ENCODE measurements around the gene MRPS5.

DNA sequence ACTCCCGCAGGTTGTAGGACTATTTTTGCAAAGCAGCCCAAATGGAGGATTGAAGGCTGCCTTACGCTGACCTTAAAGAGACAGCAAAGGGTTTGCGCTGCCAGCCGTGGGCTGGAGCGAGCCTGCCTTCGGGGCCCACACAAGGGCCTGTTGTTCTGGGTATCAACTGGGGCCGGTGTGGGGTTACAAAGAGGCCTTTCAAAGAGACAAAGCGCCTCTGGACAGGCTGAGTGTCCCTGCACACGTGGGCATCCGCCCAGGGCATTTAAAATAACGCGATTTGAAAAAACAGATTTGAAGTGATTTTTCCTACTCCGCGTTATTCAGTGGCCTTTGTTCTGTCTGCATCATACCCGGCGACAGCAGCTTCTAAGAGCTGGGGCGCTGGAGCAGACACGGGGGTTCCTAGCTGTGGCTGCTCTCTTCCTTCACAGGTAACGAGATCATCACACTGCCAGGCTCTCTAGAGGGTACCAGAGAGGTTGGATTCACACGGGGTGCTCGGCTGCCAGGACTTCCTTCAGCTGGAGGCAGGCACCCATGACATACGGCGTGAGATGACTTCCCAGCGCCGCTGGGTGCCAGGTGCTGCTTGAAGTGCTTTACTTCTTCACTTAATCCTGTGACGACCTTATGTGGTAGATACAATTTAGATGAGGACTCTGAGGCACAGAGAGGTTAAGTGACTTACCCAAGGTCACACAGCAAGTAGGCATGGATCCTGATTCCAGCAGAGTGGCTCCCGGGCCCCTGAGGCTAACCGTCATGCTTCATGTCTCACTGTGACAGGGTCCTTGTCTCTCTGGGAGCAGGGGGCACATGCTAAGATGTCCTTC, 63.9 kb downstream of the MRPS5 start:
- TF ChIP-seq, protein P1, sequence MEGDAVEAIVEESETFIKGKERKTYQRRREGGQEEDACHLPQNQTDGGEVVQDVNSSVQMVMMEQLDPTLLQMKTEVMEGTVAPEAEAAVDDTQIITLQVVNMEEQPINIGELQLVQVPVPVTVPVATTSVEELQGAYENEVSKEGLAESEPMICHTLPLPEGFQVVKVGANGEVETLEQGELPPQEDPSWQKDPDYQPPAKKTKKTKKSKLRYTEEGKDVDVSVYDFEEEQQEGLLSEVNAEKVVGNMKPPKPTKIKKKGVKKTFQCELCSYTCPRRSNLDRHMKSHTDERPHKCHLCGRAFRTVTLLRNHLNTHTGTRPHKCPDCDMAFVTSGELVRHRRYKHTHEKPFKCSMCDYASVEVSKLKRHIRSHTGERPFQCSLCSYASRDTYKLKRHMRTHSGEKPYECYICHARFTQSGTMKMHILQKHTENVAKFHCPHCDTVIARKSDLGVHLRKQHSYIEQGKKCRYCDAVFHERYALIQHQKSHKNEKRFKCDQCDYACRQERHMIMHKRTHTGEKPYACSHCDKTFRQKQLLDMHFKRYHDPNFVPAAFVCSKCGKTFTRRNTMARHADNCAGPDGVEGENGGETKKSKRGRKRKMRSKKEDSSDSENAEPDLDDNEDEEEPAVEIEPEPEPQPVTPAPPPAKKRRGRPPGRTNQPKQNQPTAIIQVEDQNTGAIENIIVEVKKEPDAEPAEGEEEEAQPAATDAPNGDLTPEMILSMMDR (IDR thresholded peaks at IDR 0.05 in 4 of 5, conservative IDR thresholded peaks at IDR 0.05 in 1 of 5) = no peak
- TF ChIP-seq POLR2A (IDR thresholded peaks at IDR 0.05) = no peak

Measured in gastrocnemius medialis (tissue), 4 donors.